Panc1 (cell line): ENCODE data around the gene GSTT2.
"Not testable (repeated sequence)": the region's sequence is repeated elsewhere in the genome, so short reads cannot be mapped to it uniquely, and the experiment has no call there.

Experiments used
- CTCF ChIP-seq: fragments of 450-650 bp; IDR thresholded peaks from 2 replicates; pipeline ENCODE4 v1.5.1; 2017; ENCODE audit warnings: mild to moderate bottlenecking
- POLR2AphosphoS5 ChIP-seq: IDR thresholded peaks from 2 replicates; pipeline ENCODE4 v1.6.1; 2012; ENCODE audit warnings: mild to moderate bottlenecking, low read depth, low read length, moderate library complexity
- TCF7L2 ChIP-seq: IDR thresholded peaks from 2 replicates; pipeline ENCODE4 v1.6.1; 2011; ENCODE audit warnings: mild to moderate bottlenecking, low read depth, low read length, inconsistent platforms
- TF ChIP-seq, protein P1 (sequence below), 2 experiments: IDR thresholded peaks; 2 replicates each; pipeline ENCODE4 v1.6.1; 2011 to 2012; ENCODE audit warnings: low read depth in 2 of 2, control low read depth in 1 of 2, low read length in 1 of 2, mild to moderate bottlenecking in 1 of 2, moderate library complexity in 1 of 2; ENCODE audit not compliant: insufficient read depth in 1 of 2

GRCh38 chr22:23966094-23966493 lies 13.8 kb upstream of the GSTT2 start:
- not testable (repeated sequence) for TF ChIP-seq CTCF, TCF7L2, POLR2AphosphoS5
- TF ChIP-seq, protein P1, sequence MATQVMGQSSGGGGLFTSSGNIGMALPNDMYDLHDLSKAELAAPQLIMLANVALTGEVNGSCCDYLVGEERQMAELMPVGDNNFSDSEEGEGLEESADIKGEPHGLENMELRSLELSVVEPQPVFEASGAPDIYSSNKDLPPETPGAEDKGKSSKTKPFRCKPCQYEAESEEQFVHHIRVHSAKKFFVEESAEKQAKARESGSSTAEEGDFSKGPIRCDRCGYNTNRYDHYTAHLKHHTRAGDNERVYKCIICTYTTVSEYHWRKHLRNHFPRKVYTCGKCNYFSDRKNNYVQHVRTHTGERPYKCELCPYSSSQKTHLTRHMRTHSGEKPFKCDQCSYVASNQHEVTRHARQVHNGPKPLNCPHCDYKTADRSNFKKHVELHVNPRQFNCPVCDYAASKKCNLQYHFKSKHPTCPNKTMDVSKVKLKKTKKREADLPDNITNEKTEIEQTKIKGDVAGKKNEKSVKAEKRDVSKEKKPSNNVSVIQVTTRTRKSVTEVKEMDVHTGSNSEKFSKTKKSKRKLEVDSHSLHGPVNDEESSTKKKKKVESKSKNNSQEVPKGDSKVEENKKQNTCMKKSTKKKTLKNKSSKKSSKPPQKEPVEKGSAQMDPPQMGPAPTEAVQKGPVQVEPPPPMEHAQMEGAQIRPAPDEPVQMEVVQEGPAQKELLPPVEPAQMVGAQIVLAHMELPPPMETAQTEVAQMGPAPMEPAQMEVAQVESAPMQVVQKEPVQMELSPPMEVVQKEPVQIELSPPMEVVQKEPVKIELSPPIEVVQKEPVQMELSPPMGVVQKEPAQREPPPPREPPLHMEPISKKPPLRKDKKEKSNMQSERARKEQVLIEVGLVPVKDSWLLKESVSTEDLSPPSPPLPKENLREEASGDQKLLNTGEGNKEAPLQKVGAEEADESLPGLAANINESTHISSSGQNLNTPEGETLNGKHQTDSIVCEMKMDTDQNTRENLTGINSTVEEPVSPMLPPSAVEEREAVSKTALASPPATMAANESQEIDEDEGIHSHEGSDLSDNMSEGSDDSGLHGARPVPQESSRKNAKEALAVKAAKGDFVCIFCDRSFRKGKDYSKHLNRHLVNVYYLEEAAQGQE (IDR thresholded peaks at IDR 0.05; ENCODE audit: insufficient read depth in 1 of 2, low read depth in 2 of 2, low read length in 1 of 2): not testable (repeated sequence)
